GM21737 (cell line): ENCODE measurements around the gene APOL2.
"Not testable (repeated sequence)": the region's sequence is repeated elsewhere in the genome, so short reads cannot be mapped to it uniquely, and the experiment has no call there.

Source experiments
- ATAC-seq: cut with Tn5 transposase; IDR thresholded peaks from one replicate; pipeline ENCODE4 v1.9.1; 2021; ENCODE audit warnings: mild to moderate bottlenecking, moderate library complexity; ENCODE audit not compliant: unreplicated experiment

The APOL2 gene, protein sequence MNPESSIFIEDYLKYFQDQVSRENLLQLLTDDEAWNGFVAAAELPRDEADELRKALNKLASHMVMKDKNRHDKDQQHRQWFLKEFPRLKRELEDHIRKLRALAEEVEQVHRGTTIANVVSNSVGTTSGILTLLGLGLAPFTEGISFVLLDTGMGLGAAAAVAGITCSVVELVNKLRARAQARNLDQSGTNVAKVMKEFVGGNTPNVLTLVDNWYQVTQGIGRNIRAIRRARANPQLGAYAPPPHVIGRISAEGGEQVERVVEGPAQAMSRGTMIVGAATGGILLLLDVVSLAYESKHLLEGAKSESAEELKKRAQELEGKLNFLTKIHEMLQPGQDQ

GRCh38 chr22:36239401-36240171 lies at the start of gene APOL2:
APOL2 (minus strand) TSS chr22:36239527; CDS start chr22:36233162, 6,365 bp downstream.
- peak; percentile 87 for ATAC-seq

DNA sequence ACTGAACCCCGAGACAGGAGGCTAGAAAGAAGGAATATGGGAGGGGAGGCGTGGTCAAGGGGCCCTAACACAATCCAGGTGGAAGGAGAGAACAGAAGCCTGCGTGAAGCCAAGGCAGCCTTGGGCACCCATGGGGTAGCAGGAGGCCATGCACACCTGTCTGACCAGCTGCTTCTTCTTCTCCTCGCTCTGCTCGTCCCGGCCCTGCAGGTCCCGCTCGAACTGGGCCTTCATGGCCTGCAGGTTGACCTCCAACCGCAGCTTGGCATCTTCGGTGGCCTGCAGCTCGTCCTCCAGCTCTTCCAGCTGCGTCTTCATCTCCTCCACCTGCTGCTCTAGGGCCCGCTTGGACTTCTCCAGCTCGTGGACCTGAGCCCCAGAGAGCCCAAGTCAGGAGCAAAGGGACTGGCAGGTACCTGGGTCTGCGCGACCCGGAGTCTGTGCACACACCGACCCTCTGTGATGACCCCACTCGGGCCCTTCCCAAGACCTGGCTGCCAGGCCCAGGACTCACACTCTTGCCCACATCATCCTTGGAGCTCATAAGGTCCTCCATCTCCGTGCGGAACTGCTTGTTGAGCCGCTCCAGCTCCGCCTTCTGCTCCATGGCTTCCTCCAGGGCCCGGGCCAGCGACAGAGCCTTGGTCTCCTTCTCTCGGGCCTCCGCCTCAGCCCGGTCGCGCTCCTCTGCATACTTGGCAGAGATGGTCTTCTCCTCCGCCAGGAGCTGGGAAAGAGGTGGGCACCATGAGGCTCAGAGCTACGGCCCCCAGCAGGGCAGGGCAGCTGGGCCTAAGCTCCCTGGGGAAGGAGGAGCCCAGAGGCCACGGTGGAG lies 49.5 kb upstream of the APOL2 start:
- no peak for ATAC-seq

GRCh38 chr22:36287881-36288515 lies 48.7 kb upstream of the APOL2 start:
- ATAC-seq = no peak

DNA sequence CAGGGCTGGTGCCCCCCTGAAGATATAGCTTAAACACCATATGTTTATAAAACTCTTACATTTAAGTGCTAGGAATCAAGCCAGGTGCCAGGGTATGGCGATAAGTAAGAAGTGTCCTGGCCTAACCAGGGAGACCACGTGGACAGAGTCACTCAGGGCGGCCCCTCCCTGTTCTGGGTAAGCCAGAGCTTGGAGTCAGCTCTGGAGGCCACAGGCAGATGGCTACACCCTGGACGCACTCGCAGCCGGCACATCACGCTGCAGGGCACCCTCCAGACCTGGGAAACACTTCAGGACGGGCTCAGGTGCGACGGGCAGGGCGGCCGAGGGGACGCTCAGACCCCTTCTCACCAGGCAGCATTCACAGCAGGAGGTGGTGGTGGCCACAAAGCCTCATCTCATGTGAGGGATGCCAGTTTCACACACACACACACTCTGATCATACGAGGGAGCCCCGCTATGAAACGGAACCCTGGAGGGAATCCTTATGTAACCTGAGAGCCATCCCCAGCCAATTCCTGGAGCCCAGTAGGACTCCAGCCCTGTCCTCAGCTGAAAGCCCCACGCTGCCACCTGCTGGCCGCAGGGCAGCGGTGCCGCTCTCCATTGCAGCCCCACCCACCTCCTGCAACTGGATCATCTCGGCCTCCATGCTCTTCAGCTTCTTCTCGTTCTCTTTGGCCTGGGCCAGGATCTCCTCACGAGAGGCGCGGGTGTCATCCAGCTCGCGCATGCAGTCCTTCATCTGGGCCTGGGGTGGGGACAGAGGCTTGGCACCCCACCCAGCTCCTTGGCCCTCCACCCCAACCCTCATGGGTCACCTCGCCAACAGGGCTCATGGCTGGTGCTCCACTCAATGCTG lies 47.0 kb upstream of the APOL2 start:
- ATAC-seq = no peak

DNA sequence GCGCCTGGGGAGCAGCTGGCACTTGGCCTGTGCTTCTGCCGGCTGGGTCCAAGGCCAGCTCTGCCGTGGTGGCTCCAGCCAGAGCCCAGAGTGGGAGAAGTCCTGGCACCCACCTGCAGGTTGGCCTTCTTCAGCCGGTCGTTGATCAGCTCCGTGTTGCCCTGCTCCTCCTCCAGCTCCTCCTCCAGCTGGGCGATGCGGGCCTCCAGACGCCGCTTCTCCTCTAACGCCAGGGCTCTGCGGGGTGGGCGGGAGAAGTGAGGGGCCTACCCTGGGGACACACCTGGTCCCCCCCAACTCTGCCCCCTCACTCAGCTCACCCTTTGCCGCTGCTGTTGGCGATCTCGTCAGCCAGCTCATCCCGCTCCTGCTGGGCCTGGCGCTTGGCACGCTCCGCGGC lies 46.2 kb upstream of the APOL2 start:
- no peak for ATAC-seq

DNA sequence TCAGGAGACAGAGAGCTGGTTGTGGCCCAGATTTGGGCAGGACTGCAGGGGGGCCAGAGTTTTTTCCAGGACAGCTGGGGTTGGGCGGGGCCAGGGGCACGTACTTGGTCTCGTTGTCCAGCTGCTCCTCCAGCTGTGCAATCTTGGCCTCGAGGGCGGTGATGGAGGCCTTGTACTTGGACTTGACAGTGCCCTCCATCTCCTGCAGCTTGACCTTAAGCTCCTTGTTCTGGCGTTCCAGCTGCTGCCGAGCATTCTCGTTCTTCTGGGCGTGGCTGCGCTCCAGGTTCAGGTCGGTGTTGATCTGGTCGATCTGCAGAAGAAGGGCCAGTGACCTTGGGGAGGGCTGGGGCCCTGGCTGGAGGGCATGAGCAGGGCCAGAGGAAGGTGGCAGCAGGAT lies 45.7 kb upstream of the APOL2 start:
- no peak for ATAC-seq

- no peak for ATAC-seq
These were observed 44.8 kb upstream of the APOL2 start for GRCh38 chr22:36284171-36284571.

DNA sequence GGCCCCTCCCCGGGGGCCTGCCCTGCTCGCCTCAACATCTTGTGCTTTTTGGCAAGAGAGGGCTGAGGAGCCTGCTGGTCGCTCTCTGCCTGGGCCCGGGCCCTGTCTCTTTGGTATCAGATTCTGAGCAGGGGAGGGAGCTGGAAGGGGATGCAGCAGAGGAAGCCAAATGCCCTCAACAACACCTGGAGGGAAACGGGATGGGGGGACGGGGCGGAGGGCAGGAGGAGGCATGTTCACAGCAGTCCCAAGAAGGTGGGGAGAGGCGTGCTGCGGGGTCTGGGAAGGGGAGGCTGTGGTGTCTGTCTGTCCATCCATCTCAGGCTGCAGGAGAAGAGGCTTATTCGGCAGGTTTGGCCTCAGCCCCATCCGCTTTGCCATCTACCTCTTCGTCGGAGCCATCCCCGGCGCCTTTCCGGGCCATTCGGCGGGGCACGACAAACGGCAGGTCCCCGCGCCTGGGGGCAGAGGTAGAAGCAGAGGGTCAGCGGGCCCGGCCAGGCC lies 43.1 kb upstream of the APOL2 start:
- no peak for ATAC-seq

DNA sequence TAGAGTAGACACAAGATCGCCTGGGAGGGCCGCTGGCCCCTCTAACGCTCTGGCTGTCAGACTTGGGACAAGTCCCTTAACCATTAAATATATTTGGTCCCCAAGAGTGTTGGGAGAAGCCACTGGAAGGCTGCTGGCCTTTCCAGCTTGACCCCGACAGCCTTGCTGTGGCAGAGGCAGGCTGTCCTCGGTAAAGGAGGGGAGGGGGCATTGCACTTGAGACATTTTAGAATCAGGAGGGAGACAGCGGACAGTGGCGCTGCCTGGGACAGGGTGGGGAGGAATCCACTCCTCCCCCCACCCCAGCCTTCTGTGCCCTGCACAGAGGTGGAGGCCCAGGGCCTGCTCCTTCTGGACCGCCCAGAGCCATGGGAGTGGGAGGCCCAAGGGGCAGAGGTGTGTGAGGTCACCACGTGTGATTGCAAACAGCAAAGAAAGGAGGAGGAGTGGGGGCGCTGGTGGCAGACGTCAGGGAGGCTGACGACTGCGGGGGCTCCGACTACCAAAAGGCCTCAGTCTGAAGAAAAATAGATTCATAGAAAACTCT lies 42.5 kb upstream of the APOL2 start:
- no peak for ATAC-seq

DNA sequence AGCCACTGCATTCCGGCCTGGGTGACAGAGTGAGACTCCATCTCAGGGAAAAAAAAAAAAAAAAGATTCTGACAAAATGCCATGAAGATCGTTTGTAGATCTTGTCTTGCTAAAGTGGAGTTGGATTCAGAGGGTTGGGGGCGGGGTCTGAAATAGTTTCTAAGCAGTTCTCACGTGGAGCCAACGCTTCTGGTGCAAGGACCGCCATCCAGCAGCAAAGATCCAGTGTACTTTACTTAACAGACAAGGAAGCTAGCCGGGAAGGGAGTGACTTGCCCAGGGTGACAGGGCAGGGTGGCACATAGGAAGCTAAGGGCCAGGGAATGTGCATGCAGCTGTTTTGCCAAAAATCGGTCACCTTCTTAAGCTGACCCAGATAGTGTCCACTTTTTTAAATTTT lies 41.1 kb upstream of the APOL2 start:
- no peak for ATAC-seq

DNA sequence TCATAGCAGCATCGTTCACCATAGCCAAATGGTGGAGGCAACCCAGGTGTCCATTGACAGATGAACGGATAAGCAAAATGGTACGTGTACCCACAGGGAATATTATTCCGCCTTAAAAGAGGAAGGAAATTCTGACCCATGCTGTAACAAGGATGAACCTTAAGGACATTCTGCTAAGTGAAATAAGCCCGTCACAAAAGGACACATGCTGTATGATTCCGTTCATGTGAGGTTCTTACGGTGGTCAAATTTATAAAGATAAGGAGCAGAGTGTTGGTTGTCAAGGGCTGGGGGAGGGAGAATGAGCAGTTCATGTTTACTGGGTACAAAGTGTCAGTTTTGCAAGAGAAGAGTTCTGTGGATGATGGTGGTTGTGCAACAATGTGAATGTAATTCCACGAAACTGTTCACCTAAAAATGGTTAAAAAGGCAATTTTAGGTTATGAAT lies 39.9 kb upstream of the APOL2 start:
- ATAC-seq = no peak

DNA sequence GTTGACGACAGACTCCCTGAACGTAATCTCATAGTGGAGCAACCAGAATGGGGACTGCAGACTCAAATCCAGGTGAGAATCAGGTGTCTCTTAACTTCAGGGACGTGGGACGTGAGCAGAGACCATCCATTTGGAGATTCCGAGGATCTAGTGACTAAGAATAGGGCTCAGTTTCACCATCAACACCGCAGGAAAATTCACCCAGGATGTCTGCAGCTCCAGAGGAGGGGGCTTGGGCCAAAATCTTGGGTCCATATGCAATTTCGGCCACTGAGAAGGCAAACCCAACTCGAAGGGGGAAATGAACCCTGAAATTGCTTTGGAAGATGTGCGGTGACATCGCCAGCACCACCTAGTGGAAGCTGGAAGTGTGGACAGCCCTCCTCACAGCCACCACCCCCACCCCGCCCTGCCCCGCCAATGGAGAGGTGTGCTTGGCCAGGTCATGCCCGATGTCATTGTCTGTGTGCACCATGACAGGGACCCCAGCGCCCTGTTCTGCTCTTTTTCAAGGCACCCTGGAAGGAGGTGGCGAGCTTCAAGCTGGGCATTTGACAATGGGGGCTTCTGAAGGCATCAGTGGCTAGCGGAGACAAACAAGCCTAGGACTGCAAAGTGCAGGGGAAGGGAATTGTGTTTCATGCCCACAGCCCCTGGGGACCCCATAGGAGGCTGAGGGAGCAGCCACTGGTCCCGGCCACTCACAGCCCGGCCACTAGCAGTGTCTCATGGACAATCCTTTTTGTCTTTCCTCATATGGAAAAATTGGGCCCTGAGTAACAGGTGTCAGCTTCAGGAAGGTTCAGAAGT lies 38.4 kb upstream of the APOL2 start:
- no peak for ATAC-seq

DNA sequence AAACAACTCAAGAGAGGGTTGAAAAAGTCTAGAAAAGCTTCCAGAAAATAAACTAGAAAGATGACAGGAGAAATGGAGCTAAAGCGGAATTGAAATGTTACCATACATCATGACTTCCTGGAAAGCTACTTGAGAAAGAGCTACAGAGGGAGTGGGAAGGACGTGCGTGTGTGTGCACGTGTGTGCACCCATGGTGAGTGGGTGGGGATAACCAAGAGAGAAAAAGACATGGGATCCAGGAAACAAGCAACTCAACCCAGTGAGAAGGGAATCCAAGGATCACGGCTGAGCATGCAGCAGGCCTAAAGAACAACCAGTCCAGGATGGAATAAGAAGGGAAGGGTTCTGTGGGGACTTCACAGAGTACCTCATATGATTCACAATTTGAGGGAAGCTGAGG lies 35.2 kb upstream of the APOL2 start:
- ATAC-seq = no peak

- not testable (repeated sequence) for ATAC-seq
These were observed 32.6 kb upstream of the APOL2 start for GRCh38 chr22:36271951-36272350.

- ATAC-seq = not testable (repeated sequence)
These were observed 31.9 kb upstream of the APOL2 start for GRCh38 chr22:36271231-36271630.

- no peak for ATAC-seq
These were observed 28.7 kb upstream of the APOL2 start for GRCh38 chr22:36267896-36268485.

- ATAC-seq = no peak
These were observed 27.7 kb upstream of the APOL2 start for GRCh38 chr22:36267058-36267457.
